IPS-18a (cell line): ENCODE measurements around the gene BCL2L1.
"Not testable (repeated sequence)": the region's sequence is repeated elsewhere in the genome, so short reads cannot be mapped to it uniquely, and the experiment has no call there.

Experiments
- H3K27ac ChIP-seq: one replicate; pipeline ENCODE4 v1.5.1; 2013; ENCODE audit warnings: low read length
- H3K27me3 ChIP-seq: one replicate; pipeline ENCODE4 v1.6.1; 2013; ENCODE audit warnings: mild to moderate bottlenecking, low read length; ENCODE audit not compliant: control insufficient read depth, insufficient read depth
- H3K36me3 ChIP-seq: one replicate; pipeline ENCODE4 v1.6.1; 2013; ENCODE audit warnings: low read depth, low read length; ENCODE audit not compliant: control insufficient read depth
- H3K4me1 ChIP-seq: one replicate; pipeline ENCODE4 v1.6.1; 2013; ENCODE audit warnings: low read depth, low read length; ENCODE audit not compliant: control insufficient read depth
- H3K4me3 ChIP-seq: one replicate; pipeline ENCODE4 v1.5.1; 2013; ENCODE audit warnings: low read length
- H3K9ac ChIP-seq: one replicate; pipeline ENCODE4 v1.6.1; 2013; ENCODE audit warnings: mild to moderate bottlenecking, low read length, moderate library complexity
- H3K9me3 ChIP-seq: one replicate; pipeline ENCODE4 v1.6.1; 2013; ENCODE audit warnings: low read depth, low read length; ENCODE audit not compliant: control insufficient read depth

The BCL2L1 gene

DNA sequence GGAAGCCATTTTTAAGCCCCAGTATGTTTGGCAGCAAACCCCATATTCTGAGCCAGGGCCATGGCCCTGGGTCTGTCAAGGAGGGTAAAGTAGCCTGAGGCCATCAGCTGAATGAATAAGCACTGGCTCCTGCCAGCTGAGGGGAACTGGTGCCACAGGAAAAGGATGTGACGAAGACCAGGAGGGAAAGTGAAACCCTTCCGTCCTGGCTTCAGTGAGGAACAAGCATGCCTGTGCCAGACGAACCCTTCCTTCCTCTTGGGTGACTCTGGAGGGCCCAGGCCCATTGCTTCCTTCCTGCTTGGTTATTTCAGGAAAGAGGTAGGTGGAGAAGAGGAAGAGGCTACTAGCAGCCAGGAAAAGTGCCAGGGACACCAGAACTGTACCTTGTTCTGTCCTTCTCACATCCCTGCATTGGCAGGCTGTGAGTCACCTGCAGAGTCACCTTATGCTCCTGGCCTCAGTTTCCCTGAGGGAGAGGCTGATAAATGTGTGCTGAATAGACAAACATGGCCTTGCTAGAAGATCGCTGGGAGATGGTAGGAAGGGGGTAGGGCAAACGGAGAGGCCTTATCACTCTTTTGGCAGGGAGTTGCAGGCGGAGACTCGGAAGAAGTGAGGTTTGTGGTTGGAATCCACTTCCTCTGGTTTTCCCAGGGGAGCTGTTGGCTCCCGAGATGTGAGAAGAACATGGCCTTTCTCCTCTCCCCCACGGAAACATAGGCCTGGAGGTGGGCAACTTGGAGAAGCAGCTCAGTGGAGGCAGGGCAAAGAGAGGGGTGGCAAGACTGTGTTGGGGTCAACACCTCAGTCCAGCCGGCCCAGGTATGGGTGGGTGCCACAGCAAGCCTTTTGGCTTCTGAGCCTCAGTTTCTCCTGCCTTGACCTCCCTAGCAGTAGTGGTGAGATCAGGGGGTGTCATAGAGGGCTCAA, 47.5 kb downstream of the BCL2L1 start:
- H3K36me3 ChIP-seq: no peaks in the 10 kb centered on the region
- no peaks in the 10 kb centered on the region for H3K9me3 ChIP-seq
- no peak overlapping the region for H3K27ac ChIP-seq
- no peaks in the 10 kb centered on the region for H3K27me3 ChIP-seq
- peaks cover 5% of the 10 kb centered on the region for H3K4me1 ChIP-seq
- no peak overlapping the region for H3K9ac ChIP-seq
- H3K4me3 ChIP-seq: no peak overlapping the region

DNA sequence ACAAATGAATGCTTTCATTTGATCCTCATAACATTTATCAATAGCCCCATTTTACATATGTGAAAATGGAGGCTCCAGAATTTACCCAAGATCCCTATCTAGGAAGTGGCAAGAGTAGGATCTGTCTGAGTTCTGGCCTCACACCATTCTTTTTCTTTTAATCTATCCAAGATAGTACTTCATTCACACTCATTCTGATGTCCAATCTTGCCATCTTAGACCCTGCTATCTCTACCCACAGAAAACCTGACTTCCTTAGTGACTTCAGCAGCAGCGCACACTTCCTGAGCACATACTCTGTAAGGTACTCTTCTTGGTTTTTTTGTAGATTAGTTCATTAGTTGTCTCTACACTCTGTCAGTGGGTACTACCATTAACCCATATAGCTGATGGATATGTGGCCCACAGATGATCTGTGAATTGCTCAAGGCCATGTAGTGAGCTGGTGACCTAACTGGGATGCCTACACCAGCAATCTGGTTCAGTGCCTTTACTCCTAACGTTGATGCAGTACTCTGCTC, 48.7 kb downstream of the BCL2L1 start:
- no peak overlapping the region for H3K4me3 ChIP-seq
- H3K9me3 ChIP-seq: no peaks in the 10 kb centered on the region
- H3K4me1 ChIP-seq: peaks cover 5% of the 10 kb centered on the region
- H3K27me3 ChIP-seq: no peaks in the 10 kb centered on the region
- H3K36me3 ChIP-seq: no peaks in the 10 kb centered on the region
- no peak overlapping the region for H3K9ac ChIP-seq
- no peak overlapping the region for H3K27ac ChIP-seq

GRCh38 chr20:31673435-31673834, 49.2 kb downstream of the BCL2L1 start:
- Histone ChIP-seq H3K27ac (no peak overlapping the region), H3K36me3 (no peaks in the 10 kb centered on the region), H3K4me3 (no peak overlapping the region), H3K9me3 (no peaks in the 10 kb centered on the region), H3K4me1 (no peaks in the 10 kb centered on the region), H3K9ac (no peak overlapping the region), H3K27me3 (no peaks in the 10 kb centered on the region)

DNA sequence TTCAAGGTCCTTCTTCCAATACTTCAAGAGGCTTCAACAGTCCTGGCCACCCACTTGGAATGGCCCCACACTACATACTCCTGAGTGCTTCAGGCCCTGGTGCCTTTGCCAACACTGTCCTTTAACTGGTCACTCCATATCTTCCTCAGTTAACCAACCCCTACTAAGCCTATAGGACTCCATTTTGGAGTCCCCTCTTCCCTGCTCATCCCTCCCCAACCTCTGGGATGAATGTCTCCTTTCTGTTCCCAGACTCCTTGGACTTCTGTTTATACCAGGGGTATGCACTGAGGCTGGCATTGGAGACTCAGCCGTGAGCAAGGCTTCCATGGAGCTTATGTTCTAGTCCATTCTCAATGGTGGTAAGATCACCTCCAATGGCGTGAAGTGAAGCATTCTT, 51.3 kb downstream of the BCL2L1 start:
- Histone ChIP-seq H3K4me3 (no peak overlapping the region), H3K4me1 (no peaks in the 10 kb centered on the region), H3K9ac (no peak overlapping the region), H3K27ac (no peak overlapping the region), H3K36me3 (no peaks in the 10 kb centered on the region), H3K9me3 (no peaks in the 10 kb centered on the region), H3K27me3 (no peaks in the 10 kb centered on the region)

DNA sequence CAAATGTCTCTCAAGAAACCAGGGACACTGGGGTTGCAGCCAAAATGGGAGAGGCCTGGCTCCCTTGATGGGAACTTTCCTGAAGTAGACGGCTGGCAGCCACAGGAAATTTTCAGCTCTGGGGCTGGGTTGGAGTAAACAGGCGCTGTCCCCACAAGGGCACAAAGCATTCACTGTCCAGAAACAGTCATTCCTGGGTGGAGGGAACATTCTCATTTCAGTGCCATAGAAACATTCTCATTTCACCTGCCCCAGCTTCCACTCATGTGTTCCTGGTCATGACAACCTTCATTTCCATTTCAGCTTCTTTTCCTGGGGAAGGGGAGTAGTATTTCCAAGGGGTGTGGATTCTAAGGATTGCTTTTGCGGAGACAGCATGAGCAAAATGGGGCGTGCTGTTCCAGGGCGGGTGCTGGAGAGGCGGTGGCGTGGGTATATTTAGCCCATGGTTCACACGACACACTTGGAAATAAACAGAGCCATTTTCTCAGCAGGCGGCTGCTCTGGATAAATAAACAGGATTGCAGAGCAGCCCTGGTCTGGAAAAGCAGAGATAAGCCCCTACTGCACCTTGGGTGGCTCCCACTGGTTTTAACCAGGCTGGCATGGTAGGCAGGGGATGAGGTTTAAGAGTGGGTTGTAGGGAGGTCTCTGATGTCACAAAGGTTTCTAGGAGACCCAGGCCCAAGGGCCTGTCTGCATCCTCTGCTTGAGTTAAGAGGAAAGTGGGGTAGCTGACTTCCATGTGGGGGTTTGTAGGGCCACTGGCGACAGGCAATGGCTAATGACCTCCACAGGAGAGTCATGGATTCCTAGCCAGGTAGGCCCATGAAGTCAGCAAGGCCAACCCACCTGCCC, 52.1 kb downstream of the BCL2L1 start:
- no peaks in the 10 kb centered on the region for H3K4me1 ChIP-seq
- no peaks in the 10 kb centered on the region for H3K27me3 ChIP-seq
- H3K9me3 ChIP-seq: no peaks in the 10 kb centered on the region
- no peak overlapping the region for H3K27ac ChIP-seq
- H3K36me3 ChIP-seq: no peaks in the 10 kb centered on the region
- no peak overlapping the region for H3K9ac ChIP-seq
- H3K4me3 ChIP-seq: no peak overlapping the region

DNA sequence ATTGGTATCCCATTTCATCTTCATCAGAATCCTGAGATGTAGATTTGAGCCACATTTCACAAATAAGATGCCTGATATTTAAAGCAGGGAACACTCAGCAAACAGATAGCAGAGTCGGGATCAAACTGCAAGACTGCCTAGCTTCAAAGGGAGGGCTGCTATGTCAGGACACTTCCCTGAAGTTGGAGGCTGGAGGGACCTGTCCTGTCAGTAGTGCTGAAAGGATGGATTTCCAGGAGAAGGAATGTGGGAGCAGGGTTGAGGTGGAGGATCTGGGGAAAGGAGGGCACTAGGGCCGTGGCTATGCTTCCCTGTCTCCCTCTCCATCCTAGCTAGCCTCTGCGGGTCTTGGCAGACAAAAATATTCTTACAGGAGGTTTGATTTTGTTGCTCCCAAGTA, 52.8 kb downstream of the BCL2L1 start:
- Histone ChIP-seq H3K4me1 (no peaks in the 10 kb centered on the region), H3K27ac (no peak overlapping the region), H3K9ac (no peak overlapping the region), H3K9me3 (no peaks in the 10 kb centered on the region), H3K27me3 (no peaks in the 10 kb centered on the region), H3K36me3 (no peaks in the 10 kb centered on the region), H3K4me3 (no peak overlapping the region)

GRCh38 chr20:31668944-31669343, 53.7 kb downstream of the BCL2L1 start:
- H3K27me3 ChIP-seq, H3K9me3 ChIP-seq, H3K9ac ChIP-seq, H3K27ac ChIP-seq, H3K4me1 ChIP-seq, H3K36me3 ChIP-seq, H3K4me3 ChIP-seq: not testable (repeated sequence)

GRCh38 chr20:31667315-31668285, 55.1 kb downstream of the BCL2L1 start:
- H3K27ac ChIP-seq: no peak overlapping the region
- no peaks in the 10 kb centered on the region for H3K36me3 ChIP-seq
- peaks cover under 1% of the 10 kb centered on the region for H3K4me1 ChIP-seq

GRCh38 chr20:31666258-31667042, 56.2 kb downstream of the BCL2L1 start:
- Histone ChIP-seq H3K27ac (no peak overlapping the region), H3K9me3 (no peaks in the 10 kb centered on the region), H3K4me3 (no peak overlapping the region), H3K9ac (no peak overlapping the region), H3K36me3 (no peaks in the 10 kb centered on the region), H3K4me1 (peaks cover 7% of the 10 kb centered on the region), H3K27me3 (no peaks in the 10 kb centered on the region)

More at GRCh38 chr20:31667315-31668285, 55.1 kb downstream of the BCL2L1 start:
- no peaks in the 10 kb centered on the region for H3K27me3 ChIP-seq
- H3K4me3 ChIP-seq: no peak overlapping the region
- H3K9ac ChIP-seq: no peak overlapping the region
- no peaks in the 10 kb centered on the region for H3K9me3 ChIP-seq

GRCh38 chr20:31665753-31666152, 56.9 kb downstream of the BCL2L1 start:
- Histone ChIP-seq H3K9ac (no peak overlapping the region), H3K4me1 (peaks cover 7% of the 10 kb centered on the region), H3K27me3 (no peaks in the 10 kb centered on the region), H3K27ac (no peak overlapping the region), H3K9me3 (no peaks in the 10 kb centered on the region), H3K36me3 (no peaks in the 10 kb centered on the region), H3K4me3 (no peak overlapping the region)
